Measurements from ENCODE around the gene ATP9B. TPM values are rescaled to one million over a fixed set of nuclear protein-coding genes. Genes with fewer than 3 reads are reported as not detected.
A peak's percentile ranks its signal among the peaks of the same experiment; 100 is the strongest.

ATP9B gene
- polyA plus RNA-seq (ENCODE audit: insufficient read length): 43.3 TPM
- long read RNA-seq, donor 1, full-length matches to known transcripts: 1 of 1 reads
- long read RNA-seq, donor 1, partial matches to known transcripts: 0 of 1 reads
- long read RNA-seq, donor 1, other reads (novel, unspliced or antisense): 0 of 1 reads
- long read RNA-seq, donor 2, full-length matches to known transcripts: 2 of 8 reads
- long read RNA-seq, donor 2, partial matches to known transcripts: 6 of 8 reads
- long read RNA-seq, donor 2, other reads (novel, unspliced or antisense): 0 of 8 reads
- long read RNA-seq, donor 3, full-length matches to known transcripts: 2 of 2 reads
- long read RNA-seq, donor 3, partial matches to known transcripts: 0 of 2 reads
- long read RNA-seq, donor 3, other reads (novel, unspliced or antisense): 0 of 2 reads
- long read RNA-seq, donor 4: 0 reads
- long read RNA-seq, donor 5: 0 reads
- long read RNA-seq, donor 6, partial matches to known transcripts: 0 of 1 reads
- long read RNA-seq, donor 6, other reads (novel, unspliced or antisense): 0 of 1 reads
- long read RNA-seq, donor 7, full-length matches to known transcripts: 4 of 4 reads
- long read RNA-seq, donor 7, partial matches to known transcripts: 0 of 4 reads
- long read RNA-seq, donor 7, other reads (novel, unspliced or antisense): 0 of 4 reads
- long read RNA-seq, donor 8: 0 reads

GRCh38 chr18:79068937-79069716 lies at the start of gene ATP9B:
ATP9B (plus strand) TSS chr18:79069394; CDS start chr18:79069411, 17 bp downstream.
- DNase-seq: peak; percentile 97

- DNase-seq: peak; percentile 19
Measured at GRCh38 chr18:79019881-79020280, 49.3 kb upstream of the ATP9B start.

- no peak for DNase-seq
Measured at GRCh38 chr18:79022603-79023002, 46.6 kb upstream of the ATP9B start.

- DNase-seq: no peak
Measured at GRCh38 chr18:79026491-79026890, 42.7 kb upstream of the ATP9B start.

- no peak for DNase-seq
Measured at GRCh38 chr18:79030680-79031079, 38.5 kb upstream of the ATP9B start.

GRCh38 chr18:79042276-79042675 lies 26.9 kb upstream of the ATP9B start:
- DNase-seq: no peak

- no peak for DNase-seq
Measured at GRCh38 chr18:79043288-79043687, 25.9 kb upstream of the ATP9B start.

- no peak for DNase-seq
Measured at GRCh38 chr18:79046522-79046921, 22.7 kb upstream of the ATP9B start.

GRCh38 chr18:79047556-79048244 lies 21.5 kb upstream of the ATP9B start:
- no peak for DNase-seq

- no peak for DNase-seq
Measured at GRCh38 chr18:79048245-79048632, 21.0 kb upstream of the ATP9B start.

GRCh38 chr18:79049506-79049905 lies 19.7 kb upstream of the ATP9B start:
- no peak for DNase-seq

- no peak for DNase-seq
Measured at GRCh38 chr18:79050005-79050404, 19.2 kb upstream of the ATP9B start.

GRCh38 chr18:79056827-79057367 lies 12.3 kb upstream of the ATP9B start:
- no peak for DNase-seq

- no peak for DNase-seq
Measured at GRCh38 chr18:79058007-79058406, 11.2 kb upstream of the ATP9B start.

GRCh38 chr18:79062806-79063205 lies 6.4 kb upstream of the ATP9B start:
- no peak for DNase-seq

GRCh38 chr18:79064228-79064627 lies 5.0 kb upstream of the ATP9B start:
- no peak for DNase-seq

GRCh38 chr18:79065802-79066201 lies 3.4 kb upstream of the ATP9B start:
- no peak for DNase-seq

GRCh38 chr18:79067611-79068010 lies 1.6 kb upstream of the ATP9B start:
- DNase-seq: no peak

- DNase-seq: no peak
Measured at GRCh38 chr18:79068341-79068936, 755 bp upstream of the ATP9B start.

GRCh38 chr18:79069717-79070151 lies 540 bp downstream of the ATP9B start:
- no peak for DNase-seq

- DNase-seq: no peak
Measured at GRCh38 chr18:79070486-79070885, 1.3 kb downstream of the ATP9B start.

All from left kidney (tissue), 8 donors.